Stimulated activated CD4-positive, alpha-beta T cell treated with anti-CD3 and anti-CD28 coated beads, TNF-alpha, amount 100 ng/mL, for 48 hours (primary cell): ENCODE measurements around the gene GPS1.

Source experiments
- DNase-seq, 3 donors: peaks; one replicate each; pipeline ENCODE4 v3.0.0-alpha.2; 2020; ENCODE audit warnings: low read depth in 3 of 3

The GPS1 gene

GRCh38 chr17:82058855-82059249 is 7.2 kb downstream of the GPS1 start:
- DNase-seq, result no peak

- DNase-seq, result no peak
Measured at GRCh38 chr17:82059272-82060000, 7.7 kb downstream of the GPS1 start.

DNA sequence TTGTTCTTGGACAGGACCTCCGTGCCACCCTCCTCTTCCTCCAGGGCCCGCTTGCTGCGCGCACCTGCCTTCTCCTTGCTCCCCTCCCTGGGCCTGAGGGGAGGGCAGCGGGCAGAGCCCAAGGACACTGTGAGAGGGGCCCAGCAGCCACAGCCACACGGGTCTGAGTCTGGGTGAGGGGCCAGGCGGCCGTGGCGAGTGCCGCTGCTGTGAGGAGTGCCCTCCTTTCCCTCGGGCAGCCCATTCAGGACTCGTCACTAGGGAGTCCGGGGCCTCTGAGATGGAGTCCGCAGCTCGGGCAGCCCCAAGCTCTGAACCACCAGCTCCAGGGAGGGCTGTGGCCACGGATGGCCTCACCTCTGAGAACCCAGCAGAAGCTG is 8.3 kb downstream of the GPS1 start:
- DNase-seq, result no peak

DNA sequence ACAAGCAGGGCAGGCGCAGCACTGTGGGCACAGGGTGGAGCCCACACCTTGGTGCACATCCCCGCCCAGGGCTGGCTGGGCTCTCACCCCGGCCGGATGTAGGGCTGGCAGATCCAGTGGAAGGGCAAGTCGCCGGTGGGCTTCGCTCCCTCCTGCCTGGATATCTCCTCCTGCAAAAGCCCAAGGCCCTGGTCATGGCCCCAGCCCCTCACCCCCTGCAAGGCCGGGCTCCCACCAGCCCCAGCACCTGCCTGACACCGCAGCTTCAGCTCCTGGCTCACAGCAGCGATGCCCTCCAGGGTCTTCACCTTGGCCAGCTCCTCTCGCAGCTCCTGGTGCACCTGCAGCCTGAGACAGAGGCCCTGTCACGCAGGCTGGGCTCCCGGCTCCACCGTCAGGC is 8.9 kb downstream of the GPS1 start:
- no peak for DNase-seq

GRCh38 chr17:82061047-82061925 is 9.6 kb downstream of the GPS1 start:
- DNase-seq, result no peak

- no peak for DNase-seq
Measured at GRCh38 chr17:82062076-82062983, 10.6 kb downstream of the GPS1 start.

GRCh38 chr17:82062984-82063368 is 11.3 kb downstream of the GPS1 start:
- no peak for DNase-seq

DNA sequence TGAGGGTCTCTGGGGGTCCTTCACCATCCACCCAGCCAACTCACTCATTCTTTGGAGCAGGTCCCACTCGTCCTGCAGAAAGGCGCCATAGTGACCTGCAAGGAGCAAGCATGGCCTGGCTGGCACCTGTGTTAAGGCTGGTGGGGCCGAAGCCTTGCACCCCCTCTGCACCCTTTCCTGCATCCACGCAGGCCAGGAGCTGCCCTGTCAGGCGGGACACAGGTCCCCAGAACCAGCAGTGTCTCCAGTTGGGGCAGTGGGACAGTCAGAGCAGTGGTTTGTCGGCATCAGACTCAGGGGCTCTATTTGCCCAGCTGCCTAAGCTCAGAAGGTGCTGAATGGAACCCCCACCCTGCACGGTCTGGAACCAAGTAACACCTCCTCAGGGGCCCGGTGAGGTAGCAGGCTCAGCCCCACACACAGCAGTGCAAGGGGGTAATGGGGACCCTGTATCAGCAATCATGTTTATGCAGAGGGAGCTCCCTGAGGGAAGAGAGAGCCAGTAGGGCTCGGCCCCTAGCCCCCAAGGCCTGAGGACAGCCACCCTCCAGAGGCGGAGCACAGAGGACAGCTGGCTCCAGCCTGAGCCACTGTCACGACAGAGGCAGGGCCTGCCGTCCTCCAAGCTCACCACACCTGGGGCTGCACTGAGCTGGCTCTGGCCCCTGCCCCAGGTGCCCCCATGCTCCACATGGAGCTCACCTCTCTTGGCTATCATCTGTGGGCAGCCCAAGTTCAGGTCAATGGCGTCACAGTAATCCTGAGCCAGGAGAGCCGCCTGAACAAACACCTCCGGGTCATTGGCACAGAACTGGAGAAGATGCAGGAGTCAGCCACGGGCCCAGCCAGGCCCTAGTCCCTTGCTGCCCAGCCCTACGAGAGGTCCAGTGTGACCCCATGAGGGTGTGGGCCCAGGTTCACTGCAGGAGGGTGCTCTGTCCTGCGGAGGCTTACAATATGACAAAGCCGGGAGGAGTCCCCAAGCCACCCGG is 12.0 kb downstream of the GPS1 start:
- no peak for DNase-seq

DNA sequence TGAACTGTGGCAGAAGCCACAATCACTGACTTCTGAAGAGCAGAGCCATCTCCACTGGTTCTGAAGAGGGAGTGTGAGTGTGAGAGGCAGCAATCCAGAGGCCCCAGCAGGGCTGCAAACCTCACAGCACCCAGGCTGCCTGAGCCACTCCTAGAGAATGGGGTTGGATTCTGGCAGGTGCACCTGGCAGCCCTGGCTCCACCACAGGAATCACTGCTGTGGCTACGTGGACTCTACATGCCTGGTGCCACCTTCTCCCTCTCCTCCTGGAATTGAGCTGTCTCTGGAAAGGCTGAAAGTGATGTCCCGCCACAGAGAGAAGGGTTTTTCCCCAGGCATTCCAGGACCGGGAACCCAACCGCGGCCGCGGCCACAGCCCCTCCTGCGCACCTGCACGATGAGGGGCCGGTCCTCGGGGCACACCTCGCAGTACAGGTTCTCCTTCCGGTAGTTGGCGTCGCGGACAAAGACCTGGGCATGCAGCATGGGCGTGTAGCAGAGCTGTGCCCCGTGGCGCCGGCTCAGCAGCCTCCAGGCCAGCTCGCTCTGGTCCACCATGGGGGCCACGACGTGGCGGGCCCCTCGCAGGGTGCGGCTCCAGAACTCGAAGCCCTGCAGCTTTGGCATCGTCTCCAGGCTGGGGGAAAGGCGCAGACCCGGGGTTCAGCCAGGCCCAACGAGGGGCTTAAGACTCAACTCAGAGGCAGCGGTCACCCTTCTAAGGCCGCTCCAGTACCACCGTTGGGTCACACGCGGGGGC is 12.9 kb downstream of the GPS1 start:
- no peak for DNase-seq

DNA sequence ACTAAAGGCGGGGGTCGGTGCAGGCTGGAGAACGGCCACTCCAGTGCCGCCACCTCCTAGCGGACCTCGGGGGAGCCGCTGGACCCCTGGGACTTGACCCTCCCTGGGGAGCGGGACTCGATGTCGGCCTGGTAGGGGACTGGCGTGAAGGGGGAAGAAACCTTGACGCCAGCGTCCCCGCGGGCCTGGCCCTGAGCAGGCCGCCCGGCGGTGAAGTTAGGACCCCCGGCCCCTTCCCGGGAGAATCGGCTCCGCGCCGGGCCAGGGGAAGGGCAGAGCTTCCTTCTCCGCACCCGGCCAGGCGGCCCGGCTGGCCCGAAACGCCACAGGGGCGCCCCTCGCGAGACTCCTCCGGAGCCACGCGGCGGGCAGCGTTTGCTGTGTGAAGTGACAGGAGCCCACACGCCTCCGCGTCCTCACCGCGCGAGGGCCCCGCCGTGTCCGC is 13.5 kb downstream of the GPS1 start:
- DNase-seq, result no peak

DNA sequence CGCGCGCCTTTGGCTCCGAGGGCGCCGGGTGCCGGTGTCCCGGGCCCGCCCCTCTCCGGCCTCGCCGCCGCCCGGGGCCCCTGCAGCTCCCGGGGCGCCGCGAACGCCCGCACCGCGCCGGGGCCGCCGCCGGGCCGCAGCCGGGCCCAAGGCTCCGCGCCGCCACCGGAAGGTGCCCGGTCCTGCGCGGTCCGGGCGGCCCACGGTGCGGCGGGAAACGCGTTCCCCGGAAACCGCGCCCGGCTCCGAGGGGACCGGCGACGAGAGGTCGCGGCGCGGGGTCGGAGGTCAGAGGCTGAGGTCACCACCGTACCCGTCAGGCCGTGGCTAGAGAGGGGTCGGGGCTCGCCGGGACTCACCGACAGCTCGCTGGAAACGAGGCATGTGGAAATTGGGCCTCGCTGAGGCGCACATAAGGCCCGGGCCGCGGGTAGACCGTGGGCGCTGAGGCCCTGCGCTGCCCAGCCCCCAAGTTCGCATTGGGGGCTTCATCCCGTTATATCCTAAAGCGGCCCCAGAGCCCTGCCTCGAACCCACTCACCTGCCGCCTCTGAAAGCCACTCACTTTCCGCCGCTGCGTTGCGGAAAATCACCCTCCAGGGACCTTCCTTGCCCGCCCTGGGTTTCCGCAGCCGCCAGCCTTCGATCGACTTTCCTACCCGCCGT is 14.1 kb downstream of the GPS1 start, which contains the start of gene DUS1L:
Gene DUS1L (minus strand): TSS at position 167 of the 666 bp plus-strand sequence. CDS start 745 bp downstream, outside the sequence.
- peak; percentile 49 to 61 (median 56) for DNase-seq

DNA sequence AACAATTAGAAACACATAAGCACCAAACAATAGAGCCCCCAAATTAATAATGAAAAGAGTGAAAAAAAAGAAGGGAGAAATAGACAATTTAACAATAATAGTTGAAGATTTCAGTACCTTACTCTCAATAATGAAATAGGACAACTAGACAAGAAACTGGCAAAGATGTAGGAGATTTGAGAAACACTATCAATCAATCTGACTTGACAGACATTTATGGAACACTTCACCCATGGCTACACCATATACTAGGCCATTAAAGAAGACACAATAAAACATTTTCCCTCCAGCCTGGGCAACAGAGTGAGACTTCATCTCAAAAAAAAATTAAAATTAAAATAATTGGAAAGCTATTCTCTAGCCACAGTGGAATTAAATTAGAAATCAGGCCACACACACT is 18.9 kb downstream of the GPS1 start:
- no peak for DNase-seq

DNA sequence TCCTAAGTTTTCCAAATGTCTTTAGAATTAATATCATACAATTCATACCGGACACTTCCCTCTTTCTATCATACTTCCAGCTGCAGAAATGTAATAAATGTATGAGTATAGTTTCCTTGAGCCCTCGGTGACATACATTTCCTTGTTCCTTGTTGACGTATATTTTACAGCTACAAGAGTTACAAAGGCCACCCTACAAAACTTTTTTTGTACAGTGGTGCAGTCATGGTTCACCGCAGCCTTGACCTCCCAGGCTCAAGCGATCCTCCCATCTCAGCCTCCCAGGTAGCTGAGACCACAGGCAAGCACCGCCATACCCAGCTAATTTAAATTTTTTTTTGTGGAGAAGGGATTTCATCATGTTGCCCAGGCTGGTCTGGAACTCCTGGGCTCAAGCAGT is 21.1 kb downstream of the GPS1 start:
- DNase-seq, result no peak

DNA sequence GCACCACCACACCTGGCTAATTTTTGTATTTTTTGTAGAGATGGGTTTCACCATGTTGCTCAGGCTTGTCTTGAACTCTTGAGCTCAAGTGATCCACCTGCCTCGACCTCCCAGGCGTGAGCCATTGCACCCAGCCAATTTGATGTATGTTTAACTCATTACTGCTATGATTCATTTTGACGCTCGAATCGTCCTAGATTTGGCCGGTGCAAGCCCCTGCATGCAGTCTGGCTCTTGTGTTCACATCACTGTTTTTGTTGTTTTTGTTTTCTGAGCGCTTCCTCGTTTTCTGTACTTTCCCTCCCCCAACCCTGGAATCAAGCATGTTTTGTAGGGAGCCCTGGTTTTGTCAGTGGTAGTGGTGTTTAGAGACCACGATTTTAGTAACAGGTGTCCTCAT is 21.7 kb downstream of the GPS1 start:
- DNase-seq, result no peak

DNA sequence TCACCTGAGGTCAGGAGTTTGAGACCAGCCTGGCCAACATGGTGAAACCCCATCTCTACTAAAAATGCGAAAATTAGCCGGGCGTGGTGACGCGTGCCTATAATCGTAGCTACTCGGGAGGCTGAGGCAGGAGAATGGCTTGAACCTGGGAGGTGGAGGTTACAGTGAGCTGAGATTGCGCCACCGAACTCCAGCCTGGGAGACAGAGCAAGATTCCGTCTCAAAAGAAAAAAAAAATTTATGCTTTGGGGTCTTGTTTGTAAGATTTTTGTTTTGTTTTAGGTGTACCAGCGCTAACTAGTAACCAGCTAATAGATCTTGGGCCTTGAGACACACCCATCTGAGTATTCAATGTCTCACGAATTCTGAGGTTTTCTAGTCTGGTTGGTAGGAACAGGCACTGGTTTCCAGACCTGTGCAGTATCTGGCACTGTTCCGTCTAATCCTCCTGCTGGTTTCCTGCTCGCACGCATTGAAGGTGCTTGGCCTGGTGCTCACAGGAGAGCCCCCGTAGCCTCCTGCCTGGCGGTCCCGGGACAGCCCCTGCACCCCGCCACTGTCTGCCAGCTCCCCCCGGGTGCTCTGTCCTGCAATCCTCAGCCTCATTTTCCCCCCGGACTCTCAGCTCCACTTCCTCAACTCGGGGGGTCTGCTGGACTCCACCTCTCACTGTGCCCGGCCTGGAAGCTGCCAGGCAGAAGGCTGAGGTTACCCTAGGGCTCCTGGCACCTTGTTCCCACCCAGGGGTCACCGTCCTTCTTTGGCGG is 24.5 kb downstream of the GPS1 start:
- DNase-seq, result no peak

GRCh38 chr17:82076785-82077591 is 25.3 kb downstream of the GPS1 start:
- DNase-seq, result no peak

DNA sequence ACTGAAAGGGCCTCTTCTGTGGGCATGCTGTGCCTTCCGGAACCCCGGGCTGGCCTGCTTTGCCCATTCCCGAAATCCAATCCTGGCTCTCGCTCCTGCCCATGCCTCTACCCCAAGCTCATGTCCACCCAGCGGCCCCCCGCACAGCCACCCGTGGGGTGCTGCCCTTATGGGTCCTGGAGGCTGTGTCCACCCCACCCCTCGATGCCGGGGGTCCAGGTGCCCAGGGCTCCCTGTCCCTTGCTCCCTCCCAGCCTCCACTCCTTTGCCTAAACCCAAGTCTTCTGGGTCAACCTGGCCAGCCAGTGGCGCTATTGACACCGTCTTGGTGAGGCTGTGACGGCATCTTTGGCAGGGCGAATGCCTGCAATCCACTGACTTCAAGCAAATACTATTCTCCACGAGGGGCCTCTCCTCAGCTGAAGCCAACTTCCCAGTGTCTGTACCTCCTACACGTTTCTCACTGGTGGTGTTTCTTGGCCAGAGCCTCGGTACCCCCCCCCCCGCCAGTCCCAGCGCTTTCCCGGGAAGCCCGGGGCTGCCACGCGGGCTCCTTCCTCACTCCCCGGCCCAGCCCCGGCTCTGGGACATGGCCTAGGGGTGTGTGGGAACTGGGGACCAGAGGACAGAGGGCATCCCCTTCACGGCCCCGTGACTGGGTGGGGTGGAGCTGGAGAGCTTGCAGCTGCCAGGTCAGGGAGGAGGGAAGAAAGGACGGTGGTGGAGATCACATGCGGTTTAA is 26.1 kb downstream of the GPS1 start:
- DNase-seq, result no peak
